HepG2 (cell line): Measurements from ENCODE around the gene SMAD7. TPM values are rescaled to one million over a fixed set of nuclear protein-coding genes. Genes with fewer than 3 reads are reported as not detected.
A peak's percentile ranks its signal among the peaks of the same experiment; 100 is the strongest.

Experiments
- ATF4 ChIP-seq, 2 experiments: fragments of 450-650 bp in 1 of 2; sonication (generic) in 1 of 2; formaldehyde crosslinking; IDR thresholded peaks; 2 replicates each; pipeline versions ENCODE4 v1.5.0 to v1.8.0; 2020 to 2022; ENCODE audit warnings: mild to moderate bottlenecking in 1 of 2, missing genetic modification reagents in 1 of 2
- CAMTA2 ChIP-seq: sonication (generic); formaldehyde crosslinking; IDR thresholded peaks from 2 replicates; pipeline ENCODE4 v1.4.0; 2020; ENCODE audit warnings: mild to moderate bottlenecking, missing genetic modification reagents, borderline replicate concordance
- EP300 ChIP-seq, 3 experiments: sonication (generic) in 1 of 3; formaldehyde crosslinking in 1 of 3; IDR thresholded peaks; 2 replicates each; pipeline versions ENCODE4 v1.5.1 to v1.6.1; 2011 to 2020; ENCODE audit warnings: low read depth in 2 of 3, low read length in 2 of 3, borderline replicate concordance in 1 of 3, improper control_type of control experiment in 1 of 3, mild to moderate bottlenecking in 1 of 3, missing genetic modification reagents in 1 of 3, moderate library complexity in 1 of 3
- ESRRA ChIP-seq: sonication (generic); formaldehyde crosslinking; IDR thresholded peaks from 2 replicates; pipeline ENCODE4 v1.5.1; 2020; ENCODE audit warnings: mild to moderate bottlenecking, low read depth, missing genetic modification reagents
- HDAC6 ChIP-seq: fragments of 200-600 bp; sonication (generic); IDR thresholded peaks from 2 replicates; pipeline ENCODE4 v1.7.0; 2017; ENCODE audit warnings: mild to moderate bottlenecking, antibody characterized with exemption, low read length, low read depth
- IRF1 ChIP-seq: sonication (generic); formaldehyde crosslinking; IDR thresholded peaks from 2 replicates; pipeline ENCODE4 v1.4.0; 2020; ENCODE audit warnings: low read depth, mild to moderate bottlenecking, missing genetic modification reagents
- MXD4 ChIP-seq: IDR thresholded peaks from 2 replicates; pipeline ENCODE4 v1.6.1; 2016; ENCODE audit warnings: mild to moderate bottlenecking, missing biosample characterization, missing genetic modification reagents
- MYC ChIP-seq: sonication (generic); formaldehyde crosslinking; IDR thresholded peaks from 2 replicates; pipeline ENCODE4 v1.9.0; 2021; ENCODE audit warnings: missing genetic modification reagents, borderline replicate concordance
- NCOA1 ChIP-seq: sonication (generic); formaldehyde crosslinking; IDR thresholded peaks from 2 replicates; pipeline ENCODE4 v1.9.0; 2021; ENCODE audit warnings: missing genetic modification reagents
- NCOA5 ChIP-seq: sonication (generic); formaldehyde crosslinking; IDR thresholded peaks from 2 replicates; pipeline ENCODE4 v1.4.0; 2020; ENCODE audit warnings: missing genetic modification reagents
- NR1H2 ChIP-seq: sonication (generic); formaldehyde crosslinking; IDR thresholded peaks from 2 replicates; pipeline ENCODE4 v1.8.1; 2022; ENCODE audit warnings: low read depth, missing genetic modification reagents, borderline replicate concordance
- POLR2AphosphoS5 ChIP-seq: IDR thresholded peaks from 2 replicates; pipeline ENCODE4 v1.6.1; 2012; ENCODE audit warnings: low read depth, low read length
- REPIN1 ChIP-seq: sonication (generic); formaldehyde crosslinking; IDR thresholded peaks from 2 replicates; pipeline ENCODE4 v1.8.0; 2022; ENCODE audit warnings: missing genetic modification reagents, low read depth, mild to moderate bottlenecking, borderline replicate concordance
- TBL1XR1 ChIP-seq: fragments of 150-350 bp; IDR thresholded peaks from 2 replicates; pipeline ENCODE4 v1.6.1; 2014; ENCODE audit warnings: borderline replicate concordance, low read length; ENCODE audit not compliant: partially characterized antibody
- TBX3 ChIP-seq: fragments of 450-650 bp; IDR thresholded peaks from 2 replicates; pipeline ENCODE4 v1.6.1; 2017; ENCODE audit warnings: antibody characterized with exemption, mild to moderate bottlenecking, inconsistent platforms, borderline replicate concordance
- TOE1 ChIP-seq: sonication (generic); formaldehyde crosslinking; IDR thresholded peaks from 2 replicates; pipeline ENCODE4 v1.4.0; 2020; ENCODE audit warnings: mild to moderate bottlenecking, missing genetic modification reagents
- ZBTB7B ChIP-seq: sonication (generic); formaldehyde crosslinking; IDR thresholded peaks from 2 replicates; pipeline ENCODE4 v1.4.0; 2020; ENCODE audit warnings: missing genetic modification reagents
- ZNF124 ChIP-seq: sonication (generic); formaldehyde crosslinking; IDR thresholded peaks from 2 replicates; pipeline ENCODE4 v1.4.0; 2020; ENCODE audit warnings: missing genetic modification reagents
- ZNF292 ChIP-seq: sonication (generic); formaldehyde crosslinking; IDR thresholded peaks from 2 replicates; pipeline ENCODE4 v1.8.1; 2022; ENCODE audit warnings: mild to moderate bottlenecking, low read depth, missing genetic modification reagents, borderline replicate concordance
- ZNF431 ChIP-seq: sonication (generic); formaldehyde crosslinking; IDR thresholded peaks from 2 replicates; pipeline ENCODE4 v1.9.0; 2022; ENCODE audit warnings: missing genetic modification reagents, low read depth, mild to moderate bottlenecking, borderline replicate concordance
- ZNF446 ChIP-seq: sonication (generic); formaldehyde crosslinking; IDR thresholded peaks from 2 replicates; pipeline ENCODE4 v1.5.0; 2020; ENCODE audit warnings: mild to moderate bottlenecking, missing genetic modification reagents
- ZNF451 ChIP-seq: sonication (generic); formaldehyde crosslinking; IDR thresholded peaks from 2 replicates; pipeline ENCODE4 v1.5.0; 2020; ENCODE audit warnings: mild to moderate bottlenecking, missing genetic modification reagents
- ZNF841 ChIP-seq: sonication (generic); formaldehyde crosslinking; IDR thresholded peaks from 2 replicates; pipeline ENCODE4 v1.8.1; 2023; ENCODE audit warnings: missing genetic modification reagents, borderline replicate concordance
- ZSCAN29 ChIP-seq: sonication (generic); formaldehyde crosslinking; conservative IDR thresholded peaks from 2 replicates; pipeline ENCODE4 v1.4.0; 2020; ENCODE audit warnings: mild to moderate bottlenecking, missing genetic modification reagents
- polyA plus RNA-seq, 8 experiments: library from polyadenylated mRNA; depleted of rRNA in 3 of 8; stranded (reverse) in 7 of 8; unstranded in 1 of 8; fragments of >200 nt; fragmentation: Illumina TruSeq in 4 of 8; extraction: Trizol in 4 of 8; gene quantifications; 2 replicates each; pipeline versions ENCODE4 v1.2.1 to v1.2.3, GENCODE V29; 2011 to 2016; ENCODE audit warnings: low read depth in 4 of 8, missing spikeins in 1 of 8, mixed read lengths in 1 of 8; ENCODE audit not compliant: insufficient read depth in 1 of 8
- total RNA-seq, 5 experiments: library from RNA; depleted of rRNA; stranded (reverse); fragments of >200 nt; fragmentation: Illumina TruSeq; extraction: Trizol; gene quantifications; 2 replicates each; pipeline ENCODE4 v1.2.3, GENCODE V29; 2016; ENCODE audit warnings: low read depth in 1 of 5
- TF ChIP-seq, protein P1 (sequence below): sonication (generic); formaldehyde crosslinking; IDR thresholded peaks from 2 replicates; pipeline ENCODE4 v1.5.0; 2020; ENCODE audit warnings: mild to moderate bottlenecking, missing genetic modification reagents

SMAD7 gene
- total and polyA plus RNA-seq, 2 of the 13 experiments (the other 11 are each of a cell fraction or from before 2014, with no cell fraction given), result 17.4 to 24.7 TPM

DNA sequence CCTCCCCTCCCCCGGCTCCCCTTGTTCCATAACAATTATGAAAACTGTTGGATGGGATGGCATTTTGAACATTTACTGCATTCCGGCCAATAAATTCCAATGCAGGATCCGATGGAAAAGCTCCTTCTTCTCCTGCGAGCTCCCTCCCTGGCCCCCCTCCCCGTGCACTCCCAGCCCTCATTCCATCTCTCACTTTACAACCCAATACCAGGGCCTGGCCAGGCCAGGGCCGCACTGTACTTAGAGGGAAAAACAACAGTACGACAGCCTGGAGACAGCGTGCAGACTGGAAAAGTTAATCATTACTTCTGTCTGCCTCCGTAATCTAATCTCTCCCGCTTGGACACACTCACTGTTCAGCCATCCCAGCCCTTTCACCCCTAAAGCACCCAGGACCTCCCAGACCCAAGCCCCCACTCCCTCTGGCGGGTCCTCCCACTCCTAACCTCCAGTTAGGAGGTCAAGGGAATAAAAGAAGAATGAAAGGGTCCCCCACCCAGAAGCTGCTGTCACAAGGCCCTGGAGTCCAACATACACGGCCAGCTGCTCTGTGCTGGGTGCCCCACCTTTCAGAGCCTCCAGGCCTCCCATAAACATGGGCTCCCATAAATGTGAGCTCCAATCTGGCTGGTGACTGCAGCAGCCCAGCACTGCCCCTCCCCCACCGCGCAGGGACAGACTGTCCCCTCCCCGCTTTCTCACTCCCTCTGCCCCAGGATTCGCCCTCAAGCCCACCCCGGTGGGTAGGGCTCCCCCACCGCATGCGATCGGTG lies 20.6 kb downstream of the SMAD7 start (continued):
- TF ChIP-seq IRF1 (CRISPR knock-in tag) (no peak), HDAC6 (no peak), REPIN1 (peak; percentile 41; the same call in 1 of the 2 replicates), ESRRA (CRISPR knock-in tag) (peak; percentile 41; the same call in 1 of the 2 replicates), TOE1 (CRISPR knock-in tag) (no peak), ZNF292 (CRISPR knock-in tag) (peak; percentile 19; the same call in 1 of the 2 replicates), POLR2AphosphoS5 (peak; percentile 53), NCOA1 (CRISPR knock-in tag) (no peak), CAMTA2 (no peak), ZNF431 (CRISPR knock-in tag) (peak; percentile 87; the same call in 1 of the 2 replicates), ZNF446 (CRISPR knock-in tag) (no peak), EP300 (IDR thresholded peaks at IDR 0.05; ENCODE audit: low read depth in 2 of 2, low read length in 2 of 2) (peak; percentile 67 to 94; a peak in 3 of 4 replicates), EP300 (CRISPR knock-in tag; IDR thresholded peaks at IDR 0.05; ENCODE audit: borderline replicate concordance) (peak; percentile 48; the same call in 1 of the 2 replicates), ZNF451 (CRISPR knock-in tag) (no peak), ZNF841 (no peak), NR1H2 (CRISPR knock-in tag) (no peak), NCOA5 (no peak), ATF4 (CRISPR knock-in tag; IDR thresholded peaks at IDR 0.05) (0 out of 4 replicates have a peak, but pooled peaks of 1 of the 2 experiments have one; percentile 26), ZBTB7B (CRISPR knock-in tag) (peak; percentile 99), MYC (CRISPR knock-in tag) (peak; percentile 65; the same call in 1 of the 2 replicates), ZNF124 (CRISPR knock-in tag) (peak; percentile 34), TBL1XR1 (peak; percentile 60), ZSCAN29 (CRISPR knock-in tag) (peak; percentile 88; the same call in 1 of the 2 replicates), TBX3 (peak; percentile 43; the same call in 1 of the 2 replicates), MXD4 (CRISPR knock-in tag) (no peak)
- TF ChIP-seq, protein P1, sequence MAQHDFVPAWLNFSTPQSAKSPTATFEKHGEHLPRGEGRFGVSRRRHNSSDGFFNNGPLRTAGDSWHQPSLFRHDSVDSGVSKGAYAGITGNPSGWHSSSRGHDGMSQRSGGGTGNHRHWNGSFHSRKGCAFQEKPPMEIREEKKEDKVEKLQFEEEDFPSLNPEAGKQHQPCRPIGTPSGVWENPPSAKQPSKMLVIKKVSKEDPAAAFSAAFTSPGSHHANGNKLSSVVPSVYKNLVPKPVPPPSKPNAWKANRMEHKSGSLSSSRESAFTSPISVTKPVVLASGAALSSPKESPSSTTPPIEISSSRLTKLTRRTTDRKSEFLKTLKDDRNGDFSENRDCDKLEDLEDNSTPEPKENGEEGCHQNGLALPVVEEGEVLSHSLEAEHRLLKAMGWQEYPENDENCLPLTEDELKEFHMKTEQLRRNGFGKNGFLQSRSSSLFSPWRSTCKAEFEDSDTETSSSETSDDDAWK, result no peak
